K562 (cell line): ENCODE measurements around the gene MYB. TPM values are rescaled to one million over a fixed set of nuclear protein-coding genes. Genes with fewer than 3 reads are reported as not detected.
A peak's percentile ranks its signal among the peaks of the same experiment; 100 is the strongest.

Experiments
- BRF1 ChIP-seq: IDR thresholded peaks from 3 replicates; pipeline ENCODE4 v1.6.1; 2011; ENCODE audit warnings: borderline replicate concordance, mild to moderate bottlenecking; ENCODE audit not compliant: insufficient read length; ENCODE audit errors: extremely low read depth
- DPF2 ChIP-seq: fragments of 450-650 bp; IDR thresholded peaks from 2 replicates; pipeline ENCODE4 v1.6.1; 2016
- FOXK2 ChIP-seq, 2 experiments: fragments of 450-650 bp; IDR thresholded peaks in 1 of 2; conservative IDR thresholded peaks in 1 of 2; 2 replicates each; pipeline ENCODE4 v1.6.1; 2016; ENCODE audit warnings: low read depth in 2 of 2, mild to moderate bottlenecking in 1 of 2
- HMGN3 ChIP-seq: IDR thresholded peaks from 2 replicates; pipeline ENCODE4 v1.6.1; 2011; ENCODE audit warnings: borderline replicate concordance, low read depth, mild to moderate bottlenecking, mixed read lengths, low read length; ENCODE audit not compliant: insufficient read length; ENCODE audit errors: extremely low read depth
- TEAD2 ChIP-seq: fragments of 450-650 bp; IDR thresholded peaks from 2 replicates; pipeline ENCODE4 v1.6.1; 2016; ENCODE audit warnings: missing genetic modification characterization, control low read depth, missing compliant biosample characterization
- TOE1 ChIP-seq, 2 experiments: fragments of 450-650 bp in 1 of 2; sonication (generic) in 1 of 2; formaldehyde crosslinking in 1 of 2; IDR thresholded peaks; 2 replicates each; pipeline versions ENCODE4 v1.7.1 to v1.8.0; 2016 to 2022; ENCODE audit warnings: borderline replicate concordance in 2 of 2, mild to moderate bottlenecking in 2 of 2, antibody characterized with exemption in 1 of 2, inconsistent platforms in 1 of 2, low read depth in 1 of 2, missing genetic modification reagents in 1 of 2, moderate library complexity in 1 of 2
- XRCC5 ChIP-seq: fragments of 200-400 bp; formaldehyde crosslinking; IDR thresholded peaks from 2 replicates; pipeline ENCODE4 v1.6.1; 2017; ENCODE audit warnings: low read depth, mild to moderate bottlenecking, low read length
- polyA plus RNA-seq, 8 experiments: library from polyadenylated mRNA; depleted of rRNA in 4 of 8; stranded (reverse) in 5 of 8; unstranded in 3 of 8; fragments of >200 nt; fragmentation: Nextera tagmentation in 2 of 8; fragmentation: Illumina TruSeq in 1 of 8; extraction: Ambion mirVana in 2 of 8; extraction: Trizol in 1 of 8; gene quantifications; 2 replicates each; pipeline versions ENCODE4 v1.2.1 to v1.2.3, GENCODE V29; 2011 to 2014; ENCODE audit warnings: inconsistent platforms in 1 of 8, missing spikeins in 1 of 8
- total RNA-seq, 7 experiments: library from RNA; depleted of rRNA in 6 of 7; stranded (reverse); fragments of >200 nt in 6 of 7; fragmentation: Illumina TruSeq in 2 of 7; extraction: Trizol in 2 of 7; gene quantifications; 2 replicates each; pipeline versions ENCODE4 v1.2.1 to v1.2.3, GENCODE V29; 2011 to 2021; ENCODE audit warnings: low replicate concordance in 1 of 7
- TF ChIP-seq, protein P1 (sequence below): sonication (generic); formaldehyde crosslinking; IDR thresholded peaks from 2 replicates; pipeline ENCODE4 v1.8.0; 2022; ENCODE audit warnings: mild to moderate bottlenecking, missing genetic modification reagents, borderline replicate concordance
- TF ChIP-seq, protein P2 (sequence below): fragments of 450-650 bp; conservative IDR thresholded peaks from 2 replicates; pipeline ENCODE4 v1.6.1; 2016; ENCODE audit warnings: missing genetic modification characterization, low read depth, mild to moderate bottlenecking, missing compliant biosample characterization, moderate library complexity
- TF ChIP-seq, protein P3 (sequence below): sonication (generic); formaldehyde crosslinking; IDR thresholded peaks from 2 replicates; pipeline ENCODE4 v1.5.0; 2020; ENCODE audit warnings: missing genetic modification reagents
- TF ChIP-seq, protein P4 (sequence below), 2 experiments: IDR thresholded peaks in 1 of 2; conservative IDR thresholded peaks in 1 of 2; 2 replicates each; pipeline ENCODE4 v1.6.1; 2016; ENCODE audit warnings: low read depth in 2 of 2, mild to moderate bottlenecking in 1 of 2, missing compliant biosample characterization in 1 of 2, missing genetic modification characterization in 1 of 2, moderate library complexity in 1 of 2
- TF ChIP-seq, protein P5 (sequence below), 2 experiments: fragments of 450-650 bp; conservative IDR thresholded peaks; 2 replicates each; pipeline ENCODE4 v1.6.1; 2017; ENCODE audit warnings: mild to moderate bottlenecking in 2 of 2, moderate library complexity in 2 of 2
- TF ChIP-seq, protein P6 (sequence below): fragments of 450-650 bp; formaldehyde crosslinking; IDR thresholded peaks from 2 replicates; pipeline ENCODE4 v1.4.0; 2020; ENCODE audit warnings: mild to moderate bottlenecking, mixed read lengths

MYB gene
- total and polyA plus RNA-seq, 9 of the 15 experiments (the other 6 are each of a cell fraction or from before 2014, with no cell fraction given): 35.8 to 218 (median 140) TPM

DNA sequence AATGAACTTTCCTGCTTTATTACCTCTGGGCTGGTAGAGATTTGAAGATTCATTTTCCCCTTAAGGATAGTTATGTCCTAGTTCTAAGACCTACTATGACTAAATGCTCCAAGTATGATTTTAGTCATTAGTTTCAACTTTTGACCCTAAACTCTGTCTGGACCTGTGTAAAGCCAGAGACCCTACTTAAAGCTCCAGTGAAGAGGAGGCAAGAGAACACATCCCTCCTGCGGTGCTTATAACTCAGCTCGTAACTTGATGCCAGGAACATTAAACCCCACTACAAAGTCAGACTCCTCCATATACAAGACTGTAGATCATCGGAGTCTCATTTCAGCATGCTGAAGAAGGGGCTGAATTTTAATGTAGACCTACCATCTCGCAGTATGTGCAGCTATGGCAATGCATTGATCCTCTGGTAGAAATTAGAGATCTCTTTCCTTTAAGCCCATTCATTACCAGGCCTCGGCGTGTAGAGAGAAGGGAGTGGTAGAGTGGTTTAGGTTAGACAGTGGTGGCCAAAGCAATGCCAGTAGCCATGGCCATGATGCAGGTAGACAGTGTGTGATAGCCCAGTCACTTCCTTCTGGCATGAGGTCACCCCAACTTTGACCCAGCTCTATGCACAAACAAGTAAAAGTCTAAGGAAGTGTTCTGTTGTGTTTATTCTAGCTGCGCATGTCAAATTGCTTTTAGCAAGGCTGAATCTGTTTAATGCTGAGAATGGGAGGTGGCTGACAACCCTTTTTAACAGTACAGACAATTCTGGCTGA lies 34.8 kb upstream of the MYB start (continued):
- TF ChIP-seq, protein P1, sequence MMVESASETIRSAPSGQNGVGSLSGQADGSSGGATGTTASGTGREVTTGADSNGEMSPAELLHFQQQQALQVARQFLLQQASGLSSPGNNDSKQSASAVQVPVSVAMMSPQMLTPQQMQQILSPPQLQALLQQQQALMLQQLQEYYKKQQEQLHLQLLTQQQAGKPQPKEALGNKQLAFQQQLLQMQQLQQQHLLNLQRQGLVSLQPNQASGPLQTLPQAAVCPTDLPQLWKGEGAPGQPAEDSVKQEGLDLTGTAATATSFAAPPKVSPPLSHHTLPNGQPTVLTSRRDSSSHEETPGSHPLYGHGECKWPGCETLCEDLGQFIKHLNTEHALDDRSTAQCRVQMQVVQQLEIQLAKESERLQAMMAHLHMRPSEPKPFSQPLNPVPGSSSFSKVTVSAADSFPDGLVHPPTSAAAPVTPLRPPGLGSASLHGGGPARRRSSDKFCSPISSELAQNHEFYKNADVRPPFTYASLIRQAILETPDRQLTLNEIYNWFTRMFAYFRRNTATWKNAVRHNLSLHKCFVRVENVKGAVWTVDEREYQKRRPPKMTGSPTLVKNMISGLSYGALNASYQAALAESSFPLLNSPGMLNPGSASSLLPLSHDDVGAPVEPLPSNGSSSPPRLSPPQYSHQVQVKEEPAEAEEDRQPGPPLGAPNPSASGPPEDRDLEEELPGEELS (CRISPR knock-in tag): no peak
- TF ChIP-seq, protein P2, sequence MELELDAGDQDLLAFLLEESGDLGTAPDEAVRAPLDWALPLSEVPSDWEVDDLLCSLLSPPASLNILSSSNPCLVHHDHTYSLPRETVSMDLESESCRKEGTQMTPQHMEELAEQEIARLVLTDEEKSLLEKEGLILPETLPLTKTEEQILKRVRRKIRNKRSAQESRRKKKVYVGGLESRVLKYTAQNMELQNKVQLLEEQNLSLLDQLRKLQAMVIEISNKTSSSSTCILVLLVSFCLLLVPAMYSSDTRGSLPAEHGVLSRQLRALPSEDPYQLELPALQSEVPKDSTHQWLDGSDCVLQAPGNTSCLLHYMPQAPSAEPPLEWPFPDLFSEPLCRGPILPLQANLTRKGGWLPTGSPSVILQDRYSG (tag): 0 out of 2 replicates have a peak, but pooled peaks have one; percentile 9
- no peak for TF ChIP-seq BRF1
- TF ChIP-seq TEAD2 (tag): no peak
- no peak for TF ChIP-seq HMGN3
- TF ChIP-seq, protein P3, sequence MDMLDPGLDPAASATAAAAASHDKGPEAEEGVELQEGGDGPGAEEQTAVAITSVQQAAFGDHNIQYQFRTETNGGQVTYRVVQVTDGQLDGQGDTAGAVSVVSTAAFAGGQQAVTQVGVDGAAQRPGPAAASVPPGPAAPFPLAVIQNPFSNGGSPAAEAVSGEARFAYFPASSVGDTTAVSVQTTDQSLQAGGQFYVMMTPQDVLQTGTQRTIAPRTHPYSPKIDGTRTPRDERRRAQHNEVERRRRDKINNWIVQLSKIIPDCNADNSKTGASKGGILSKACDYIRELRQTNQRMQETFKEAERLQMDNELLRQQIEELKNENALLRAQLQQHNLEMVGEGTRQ: no peak
- no peak for TF ChIP-seq FOXK2 (conservative IDR thresholded peaks at IDR 0.05 in 1 of 2, IDR thresholded peaks at IDR 0.05 in 1 of 2; ENCODE audit: low read depth in 2 of 2)
- no peak for TF ChIP-seq TOE1 (IDR thresholded peaks at IDR 0.05; ENCODE audit: borderline replicate concordance)
- TF ChIP-seq TOE1 (CRISPR knock-in tag; IDR thresholded peaks at IDR 0.05; ENCODE audit: borderline replicate concordance, low read depth): no peak
- TF ChIP-seq XRCC5: no peak
- TF ChIP-seq, protein P4, sequence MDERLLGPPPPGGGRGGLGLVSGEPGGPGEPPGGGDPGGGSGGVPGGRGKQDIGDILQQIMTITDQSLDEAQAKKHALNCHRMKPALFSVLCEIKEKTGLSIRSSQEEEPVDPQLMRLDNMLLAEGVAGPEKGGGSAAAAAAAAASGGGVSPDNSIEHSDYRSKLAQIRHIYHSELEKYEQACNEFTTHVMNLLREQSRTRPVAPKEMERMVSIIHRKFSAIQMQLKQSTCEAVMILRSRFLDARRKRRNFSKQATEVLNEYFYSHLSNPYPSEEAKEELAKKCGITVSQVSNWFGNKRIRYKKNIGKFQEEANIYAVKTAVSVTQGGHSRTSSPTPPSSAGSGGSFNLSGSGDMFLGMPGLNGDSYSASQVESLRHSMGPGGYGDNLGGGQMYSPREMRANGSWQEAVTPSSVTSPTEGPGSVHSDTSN (CRISPR knock-in tag; IDR thresholded peaks at IDR 0.05; ENCODE audit: low read depth): no peak
- TF ChIP-seq, protein P4 (tag; conservative IDR thresholded peaks at IDR 0.05; ENCODE audit: low read depth): no peak
- no peak for TF ChIP-seq DPF2
- TF ChIP-seq, protein P5, sequence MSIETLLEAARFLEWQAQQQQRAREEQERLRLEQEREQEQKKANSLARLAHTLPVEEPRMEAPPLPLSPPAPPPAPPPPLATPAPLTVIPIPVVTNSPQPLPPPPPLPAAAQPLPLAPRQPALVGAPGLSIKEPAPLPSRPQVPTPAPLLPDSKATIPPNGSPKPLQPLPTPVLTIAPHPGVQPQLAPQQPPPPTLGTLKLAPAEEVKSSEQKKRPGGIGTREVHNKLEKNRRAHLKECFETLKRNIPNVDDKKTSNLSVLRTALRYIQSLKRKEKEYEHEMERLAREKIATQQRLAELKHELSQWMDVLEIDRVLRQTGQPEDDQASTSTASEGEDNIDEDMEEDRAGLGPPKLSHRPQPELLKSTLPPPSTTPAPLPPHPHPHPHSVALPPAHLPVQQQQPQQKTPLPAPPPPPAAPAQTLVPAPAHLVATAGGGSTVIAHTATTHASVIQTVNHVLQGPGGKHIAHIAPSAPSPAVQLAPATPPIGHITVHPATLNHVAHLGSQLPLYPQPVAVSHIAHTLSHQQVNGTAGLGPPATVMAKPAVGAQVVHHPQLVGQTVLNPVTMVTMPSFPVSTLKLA (conservative IDR thresholded peaks at IDR 0.05): no peak
- TF ChIP-seq, protein P6, sequence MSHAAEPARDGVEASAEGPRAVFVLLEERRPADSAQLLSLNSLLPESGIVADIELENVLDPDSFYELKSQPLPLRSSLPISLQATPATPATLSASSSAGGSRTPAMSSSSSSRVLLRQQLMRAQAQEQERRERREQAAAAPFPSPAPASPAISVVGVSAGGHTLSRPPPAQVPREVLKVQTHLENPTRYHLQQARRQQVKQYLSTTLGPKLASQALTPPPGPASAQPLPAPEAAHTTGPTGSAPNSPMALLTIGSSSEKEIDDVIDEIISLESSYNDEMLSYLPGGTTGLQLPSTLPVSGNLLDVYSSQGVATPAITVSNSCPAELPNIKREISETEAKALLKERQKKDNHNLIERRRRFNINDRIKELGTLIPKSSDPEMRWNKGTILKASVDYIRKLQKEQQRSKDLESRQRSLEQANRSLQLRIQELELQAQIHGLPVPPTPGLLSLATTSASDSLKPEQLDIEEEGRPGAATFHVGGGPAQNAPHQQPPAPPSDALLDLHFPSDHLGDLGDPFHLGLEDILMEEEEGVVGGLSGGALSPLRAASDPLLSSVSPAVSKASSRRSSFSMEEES: no peak
